DND-41 (cell line): ENCODE data around the gene SMIM35.

Source experiments
- ATAC-seq: fragments of 200-7000 bp; cut with Tn5 transposase; 3 replicates; pipeline ENCODE4 v1.9.1; 2021; ENCODE audit warnings: low read depth; ENCODE audit not compliant: insufficient read depth
- DNase-seq: peaks from one replicate; pipeline ENCODE4 v3.0.0-alpha.2; 2020
- H2AFZ ChIP-seq: 2 replicates; pipeline ENCODE4 v1.6.0; 2012; ENCODE audit warnings: low read depth, low read length
- H3K27ac ChIP-seq: 2 replicates; pipeline ENCODE4 v1.5.1; 2012; ENCODE audit warnings: low read length, inconsistent platforms
- H3K27me3 ChIP-seq: fragments of 200-600 bp; sonication (generic); 2 replicates; pipeline ENCODE4 v1.6.0; 2012; ENCODE audit warnings: low read length, mild to moderate bottlenecking, inconsistent platforms; ENCODE audit not compliant: insufficient read depth, poor library complexity
- H3K36me3 ChIP-seq: 2 replicates; pipeline ENCODE4 v1.5.1; 2012; ENCODE audit warnings: low read length, inconsistent platforms; ENCODE audit not compliant: insufficient read depth
- H3K4me1 ChIP-seq: 2 replicates; pipeline ENCODE4 v1.5.1; 2012; ENCODE audit warnings: mild to moderate bottlenecking, low read length; ENCODE audit not compliant: insufficient read depth
- H3K4me2 ChIP-seq: 2 replicates; pipeline ENCODE4 v1.6.0; 2012; ENCODE audit warnings: mild to moderate bottlenecking, moderate library complexity, low read length, inconsistent platforms; ENCODE audit not compliant: insufficient read depth
- H3K4me3 ChIP-seq, 2 experiments: fragments of 200-600 bp in 1 of 2; shearing (Covaris generic) in 1 of 2; 2 replicates each; pipeline ENCODE4 v1.5.1; 2012 to 2016; ENCODE audit warnings: inconsistent platforms in 2 of 2, low read length in 2 of 2, mild to moderate bottlenecking in 2 of 2, low read depth in 1 of 2, moderate library complexity in 1 of 2
- H3K79me2 ChIP-seq: 2 replicates; pipeline ENCODE4 v1.6.0; 2012; ENCODE audit warnings: low read length, inconsistent platforms; ENCODE audit not compliant: insufficient read depth
- H3K9ac ChIP-seq: 2 replicates; pipeline ENCODE4 v1.6.0; 2012; ENCODE audit warnings: low read depth, mild to moderate bottlenecking, inconsistent platforms, low read length, moderate library complexity
- H3K9me3 ChIP-seq: 2 replicates; pipeline ENCODE4 v1.5.1; 2012; ENCODE audit warnings: low read length, moderate library complexity, mild to moderate bottlenecking, inconsistent platforms; ENCODE audit not compliant: insufficient read depth, severe bottlenecking
- H4K20me1 ChIP-seq: 2 replicates; pipeline ENCODE4 v1.6.0; 2012; ENCODE audit warnings: low read length; ENCODE audit not compliant: insufficient read depth
- EZH2 ChIP-seq: IDR thresholded peaks from 3 replicates; pipeline ENCODE4 v1.6.1; 2012; ENCODE audit warnings: borderline replicate concordance, low read depth, mild to moderate bottlenecking, moderate library complexity, low read length, inconsistent platforms; ENCODE audit not compliant: severe bottlenecking
- TF ChIP-seq, protein P1 (sequence below): IDR thresholded peaks from 2 replicates; pipeline ENCODE4 v1.5.1; 2012; ENCODE audit warnings: borderline replicate concordance, low read length, moderate library complexity, mild to moderate bottlenecking; ENCODE audit not compliant: poor library complexity, severe bottlenecking; ENCODE audit errors: extremely low read depth

The SMIM35 gene

GRCh38 chr11:118100691-118101232, 14.0 kb upstream of the SMIM35 start:
- no peak for DNase-seq
- H3K4me1 ChIP-seq = no peaks in the 10 kb centered on the region
- no peaks in the 10 kb centered on the region for H4K20me1 ChIP-seq

GRCh38 chr11:118099838-118100556, 13.2 kb upstream of the SMIM35 start:
- Histone ChIP-seq H3K27ac (no peak overlapping the region), H4K20me1 (no peaks in the 10 kb centered on the region), H3K9me3 (no peaks in the 10 kb centered on the region), H3K36me3 (no peaks in the 10 kb centered on the region), H3K9ac (no peak overlapping the region), H3K4me3 (no peak overlapping the region), H3K79me2 (no peaks in the 10 kb centered on the region), H3K4me2 (no peak overlapping the region), H2AFZ (no peak overlapping the region), H3K4me1 (no peaks in the 10 kb centered on the region), H3K27me3 (peaks cover 23% of the 10 kb centered on the region)
- DNase-seq (no peak), ATAC-seq (no peak)
- TF ChIP-seq, protein P1, sequence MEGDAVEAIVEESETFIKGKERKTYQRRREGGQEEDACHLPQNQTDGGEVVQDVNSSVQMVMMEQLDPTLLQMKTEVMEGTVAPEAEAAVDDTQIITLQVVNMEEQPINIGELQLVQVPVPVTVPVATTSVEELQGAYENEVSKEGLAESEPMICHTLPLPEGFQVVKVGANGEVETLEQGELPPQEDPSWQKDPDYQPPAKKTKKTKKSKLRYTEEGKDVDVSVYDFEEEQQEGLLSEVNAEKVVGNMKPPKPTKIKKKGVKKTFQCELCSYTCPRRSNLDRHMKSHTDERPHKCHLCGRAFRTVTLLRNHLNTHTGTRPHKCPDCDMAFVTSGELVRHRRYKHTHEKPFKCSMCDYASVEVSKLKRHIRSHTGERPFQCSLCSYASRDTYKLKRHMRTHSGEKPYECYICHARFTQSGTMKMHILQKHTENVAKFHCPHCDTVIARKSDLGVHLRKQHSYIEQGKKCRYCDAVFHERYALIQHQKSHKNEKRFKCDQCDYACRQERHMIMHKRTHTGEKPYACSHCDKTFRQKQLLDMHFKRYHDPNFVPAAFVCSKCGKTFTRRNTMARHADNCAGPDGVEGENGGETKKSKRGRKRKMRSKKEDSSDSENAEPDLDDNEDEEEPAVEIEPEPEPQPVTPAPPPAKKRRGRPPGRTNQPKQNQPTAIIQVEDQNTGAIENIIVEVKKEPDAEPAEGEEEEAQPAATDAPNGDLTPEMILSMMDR = no peak
- TF ChIP-seq EZH2 = no peak

More at GRCh38 chr11:118100691-118101232, 14.0 kb upstream of the SMIM35 start:
- Histone ChIP-seq H2AFZ (no peak overlapping the region), H3K27ac (no peak overlapping the region), H3K9me3 (no peaks in the 10 kb centered on the region), H3K27me3 (peaks cover 20% of the 10 kb centered on the region), H3K4me2 (no peak overlapping the region), H3K9ac (no peak overlapping the region), H3K4me3 (no peak overlapping the region), H3K36me3 (no peaks in the 10 kb centered on the region), H3K79me2 (no peaks in the 10 kb centered on the region)
- no peak for ATAC-seq
- TF ChIP-seq, protein P1 = no peak
- TF ChIP-seq EZH2 = no peak

DNA sequence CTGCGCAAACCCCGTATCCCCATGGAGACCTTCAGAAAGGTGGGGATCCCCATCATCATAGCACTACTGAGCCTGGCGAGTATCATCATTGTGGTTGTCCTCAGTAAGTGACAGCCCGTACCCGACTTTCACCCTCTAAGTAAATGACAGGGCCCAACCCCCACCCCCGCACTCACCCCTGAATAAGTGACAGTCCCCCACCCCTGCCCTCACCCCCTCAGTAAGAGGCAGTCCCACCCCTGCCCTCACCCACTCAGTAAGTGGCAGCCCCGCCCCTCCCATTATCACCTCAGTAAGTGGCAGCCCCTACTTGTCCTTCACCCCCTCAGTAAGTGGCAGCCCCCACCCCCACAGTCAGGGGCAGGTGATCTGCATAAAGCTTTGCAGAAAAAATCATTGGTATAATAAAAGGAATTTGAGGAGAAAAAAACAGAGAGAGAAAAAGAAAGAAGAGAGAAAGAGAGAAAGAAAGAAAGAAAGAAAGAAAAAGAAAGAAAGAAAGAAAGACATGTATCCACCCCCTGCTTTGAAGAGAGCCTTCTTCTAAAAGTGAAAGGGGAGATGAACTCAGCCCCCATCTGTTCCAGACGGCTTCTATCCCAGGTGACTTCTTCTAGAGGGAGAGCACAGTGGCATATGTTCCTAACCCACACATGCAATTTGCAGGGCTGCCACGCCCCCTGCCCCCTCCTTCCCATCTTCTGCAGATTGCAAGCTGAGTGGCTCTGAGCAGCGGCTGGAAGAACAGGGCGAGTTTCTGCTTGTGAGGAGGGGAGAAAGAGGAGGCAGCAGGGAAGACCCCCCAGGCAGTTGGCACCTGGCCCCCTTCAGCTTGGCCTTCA, 12.5 kb upstream of the SMIM35 start:
- no peaks in the 10 kb centered on the region for H3K9me3 ChIP-seq
- no peaks in the 10 kb centered on the region for H3K36me3 ChIP-seq
- no peak overlapping the region for H2AFZ ChIP-seq
- no peaks in the 10 kb centered on the region for H3K79me2 ChIP-seq
- H4K20me1 ChIP-seq = no peaks in the 10 kb centered on the region
- H3K9ac ChIP-seq = no peak overlapping the region
- H3K4me1 ChIP-seq = no peaks in the 10 kb centered on the region
- H3K27ac ChIP-seq = no peak overlapping the region
- peak; percentile 20 for DNase-seq
- ATAC-seq = peak; percentile 35; the same call in 1 of the 3 replicates
- no peak overlapping the region for H3K4me3 ChIP-seq
- H3K4me2 ChIP-seq = no peak overlapping the region
- H3K27me3 ChIP-seq = peaks cover 27% of the 10 kb centered on the region
- TF ChIP-seq, protein P1 = no peak
- TF ChIP-seq EZH2 = no peak
